SU-DHL-6 (cell line): Measurements from ENCODE around the gene MYO18A.

ENCODE experiments used
- H2AFZ ChIP-seq: fragments of 200-600 bp; sonication (generic); 2 replicates; pipeline ENCODE4 v1.6.1; 2014; ENCODE audit warnings: low read depth, mild to moderate bottlenecking, moderate library complexity, mixed read lengths, antibody characterized with exemption, low read length; ENCODE audit not compliant: severe bottlenecking
- H3F3A ChIP-seq: fragments of 200-600 bp; shearing (Covaris generic); 2 replicates; pipeline ENCODE4 v1.6.0; 2016; ENCODE audit warnings: antibody characterized with exemption, mild to moderate bottlenecking; ENCODE audit not compliant: insufficient read depth
- H3K27ac ChIP-seq: fragments of 200-600 bp; sonication (generic); 2 replicates; pipeline ENCODE4 v1.5.1; 2016; ENCODE audit warnings: low read depth, mild to moderate bottlenecking, low read length, moderate library complexity, mixed read lengths
- H3K27me3 ChIP-seq: fragments of 200-600 bp; sonication (generic), shearing (Covaris generic); 2 replicates; pipeline ENCODE4 v1.6.0; 2014; ENCODE audit warnings: mild to moderate bottlenecking, low read length
- H3K36me3 ChIP-seq: fragments of 200-600 bp; sonication (generic); 2 replicates; pipeline ENCODE4 v1.6.1; 2014; ENCODE audit warnings: mild to moderate bottlenecking, low read length, mixed read lengths
- H3K4me2 ChIP-seq: fragments of 300-600, 200-600 bp; shearing (Covaris generic), sonication (generic); 2 replicates; pipeline ENCODE4 v1.6.0; 2014; ENCODE audit warnings: low read length, low read depth, mild to moderate bottlenecking; ENCODE audit not compliant: poor library complexity, severe bottlenecking
- H3K4me3 ChIP-seq: fragments of 200-600 bp; sonication (generic); 2 replicates; pipeline ENCODE4 v1.5.1; 2014; ENCODE audit warnings: antibody characterized with exemption, low read length, mild to moderate bottlenecking, mixed read lengths; ENCODE audit not compliant: insufficient read depth, poor library complexity, severe bottlenecking
- H3K79me2 ChIP-seq: fragments of 200-600 bp; sonication (generic); 2 replicates; pipeline ENCODE4 v1.6.1; 2014; ENCODE audit warnings: mild to moderate bottlenecking, low read length, moderate library complexity; ENCODE audit not compliant: insufficient read depth
- H3K9ac ChIP-seq: fragments of 200-600 bp; sonication (generic); 2 replicates; pipeline ENCODE4 v1.7.0; 2014; ENCODE audit warnings: mild to moderate bottlenecking, low read length
- H3K9me2 ChIP-seq: fragments of 200-600 bp; sonication (generic); replicated peaks from 2 replicates; pipeline ENCODE4 v1.6.1; 2014; ENCODE audit warnings: low read length; ENCODE audit not compliant: insufficient read depth
- H3K9me3 ChIP-seq: fragments of 200-600 bp; sonication (generic); 2 replicates; pipeline ENCODE4 v1.6.1; 2014; ENCODE audit warnings: low read length, mixed read lengths; ENCODE audit not compliant: insufficient read depth
- H4K20me1 ChIP-seq: fragments of 200-600 bp; sonication (generic); 2 replicates; pipeline ENCODE4 v1.6.1; 2014; ENCODE audit warnings: low read depth, mild to moderate bottlenecking, antibody characterized with exemption, low read length, moderate library complexity, mixed read lengths
- EZH2phosphoT487 ChIP-seq: fragments of 200-600 bp; sonication (generic), shearing (Covaris generic); conservative IDR thresholded peaks from 2 replicates; pipeline ENCODE4 v1.6.1; 2018; ENCODE audit warnings: mild to moderate bottlenecking, antibody characterized with exemption, low read length, moderate library complexity, mixed read lengths
- TF ChIP-seq, protein P1 (sequence below): fragments of 200-600 bp; sonication (generic); IDR thresholded peaks from one replicate; pipeline ENCODE4 v1.5.1; 2017; ENCODE audit warnings: antibody characterized with exemption, mild to moderate bottlenecking, low read length, moderate library complexity; ENCODE audit not compliant: insufficient read depth, poor library complexity, severe bottlenecking

The MYO18A gene

DNA sequence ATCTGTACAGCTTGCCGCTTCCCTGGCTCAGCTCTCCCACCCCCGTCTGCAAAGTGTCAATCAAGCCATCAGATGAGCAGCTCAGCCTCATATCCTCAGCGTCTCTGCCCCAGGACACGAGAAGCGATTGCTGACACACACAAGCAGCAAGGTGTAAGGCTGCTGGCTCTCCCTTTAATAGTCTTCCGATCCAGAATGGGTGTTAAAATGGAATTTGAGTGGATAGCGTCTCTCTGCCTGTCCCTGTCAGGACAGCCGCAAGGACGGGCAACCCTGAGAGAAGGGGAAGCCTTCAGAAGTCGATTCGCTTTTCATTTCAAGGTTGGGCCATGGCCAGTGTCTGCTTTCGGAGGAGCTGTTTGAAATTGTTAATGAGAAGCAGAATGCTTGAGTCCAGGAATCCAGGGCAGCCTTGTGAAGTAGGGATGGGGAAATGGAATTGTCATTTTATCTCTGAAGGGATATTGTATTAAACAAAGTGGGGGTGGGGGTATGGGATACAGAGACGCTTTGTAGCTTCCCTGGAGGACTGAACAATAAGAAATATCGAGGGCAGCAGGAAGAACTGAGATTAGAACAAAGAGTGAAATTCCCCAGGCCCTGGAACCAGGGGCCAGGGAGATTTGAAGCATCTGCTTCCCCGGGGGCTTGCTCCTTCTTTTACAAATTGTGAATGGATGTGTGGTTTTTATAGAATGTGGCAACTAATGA lies 142.0 kb downstream of the MYO18A start:
- H3K9ac ChIP-seq = no peak overlapping the region
- H3K79me2 ChIP-seq = no peaks in the 10 kb centered on the region
- no peak overlapping the region for H2AFZ ChIP-seq
- H3K27ac ChIP-seq = no peak overlapping the region
- H3K36me3 ChIP-seq = no peaks in the 10 kb centered on the region
- H3K9me2 ChIP-seq = no peaks in the 10 kb centered on the region
- H3K9me3 ChIP-seq = peaks cover 7% of the 10 kb centered on the region; the same call in 1 of the 2 replicates
- no peak overlapping the region for H3K4me2 ChIP-seq
- H3F3A ChIP-seq = no peaks in the 10 kb centered on the region
- no peak overlapping the region for H3K4me3 ChIP-seq
- H4K20me1 ChIP-seq = no peaks in the 10 kb centered on the region
- no peak for TF ChIP-seq EZH2phosphoT487
- TF ChIP-seq, protein P1, sequence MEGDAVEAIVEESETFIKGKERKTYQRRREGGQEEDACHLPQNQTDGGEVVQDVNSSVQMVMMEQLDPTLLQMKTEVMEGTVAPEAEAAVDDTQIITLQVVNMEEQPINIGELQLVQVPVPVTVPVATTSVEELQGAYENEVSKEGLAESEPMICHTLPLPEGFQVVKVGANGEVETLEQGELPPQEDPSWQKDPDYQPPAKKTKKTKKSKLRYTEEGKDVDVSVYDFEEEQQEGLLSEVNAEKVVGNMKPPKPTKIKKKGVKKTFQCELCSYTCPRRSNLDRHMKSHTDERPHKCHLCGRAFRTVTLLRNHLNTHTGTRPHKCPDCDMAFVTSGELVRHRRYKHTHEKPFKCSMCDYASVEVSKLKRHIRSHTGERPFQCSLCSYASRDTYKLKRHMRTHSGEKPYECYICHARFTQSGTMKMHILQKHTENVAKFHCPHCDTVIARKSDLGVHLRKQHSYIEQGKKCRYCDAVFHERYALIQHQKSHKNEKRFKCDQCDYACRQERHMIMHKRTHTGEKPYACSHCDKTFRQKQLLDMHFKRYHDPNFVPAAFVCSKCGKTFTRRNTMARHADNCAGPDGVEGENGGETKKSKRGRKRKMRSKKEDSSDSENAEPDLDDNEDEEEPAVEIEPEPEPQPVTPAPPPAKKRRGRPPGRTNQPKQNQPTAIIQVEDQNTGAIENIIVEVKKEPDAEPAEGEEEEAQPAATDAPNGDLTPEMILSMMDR = no peak
- no peaks in the 10 kb centered on the region for H3K27me3 ChIP-seq

DNA sequence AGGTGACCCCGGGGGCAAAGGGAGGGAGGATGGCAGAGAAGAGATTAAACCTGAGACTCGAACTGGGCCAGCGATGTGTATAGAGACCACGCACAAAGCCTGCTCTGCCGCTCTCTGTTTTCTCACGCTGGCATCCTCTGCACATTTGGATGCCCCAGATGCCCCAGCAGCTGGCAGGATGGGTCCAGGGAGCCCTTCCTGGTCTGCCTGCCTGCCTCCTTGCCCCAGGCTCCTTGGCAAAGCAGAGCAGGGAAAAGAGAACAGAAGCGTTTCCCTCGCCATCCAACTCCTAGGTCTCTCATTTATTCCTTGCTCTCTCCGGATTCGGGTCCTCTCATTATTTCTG lies 142.5 kb downstream of the MYO18A start:
- Histone ChIP-seq H3K36me3 (no peaks in the 10 kb centered on the region), H3K27me3 (no peaks in the 10 kb centered on the region), H3K4me2 (no peak overlapping the region), H3K9me2 (no peaks in the 10 kb centered on the region), H3K27ac (no peak overlapping the region), H3K9ac (no peak overlapping the region), H2AFZ (no peak overlapping the region), H3K79me2 (no peaks in the 10 kb centered on the region), H3F3A (no peaks in the 10 kb centered on the region), H3K4me3 (no peak overlapping the region), H3K9me3 (peaks cover 7% of the 10 kb centered on the region; the same call in 1 of the 2 replicates), H4K20me1 (no peaks in the 10 kb centered on the region)
- TF ChIP-seq, protein P1 = no peak
- no peak for TF ChIP-seq EZH2phosphoT487

DNA sequence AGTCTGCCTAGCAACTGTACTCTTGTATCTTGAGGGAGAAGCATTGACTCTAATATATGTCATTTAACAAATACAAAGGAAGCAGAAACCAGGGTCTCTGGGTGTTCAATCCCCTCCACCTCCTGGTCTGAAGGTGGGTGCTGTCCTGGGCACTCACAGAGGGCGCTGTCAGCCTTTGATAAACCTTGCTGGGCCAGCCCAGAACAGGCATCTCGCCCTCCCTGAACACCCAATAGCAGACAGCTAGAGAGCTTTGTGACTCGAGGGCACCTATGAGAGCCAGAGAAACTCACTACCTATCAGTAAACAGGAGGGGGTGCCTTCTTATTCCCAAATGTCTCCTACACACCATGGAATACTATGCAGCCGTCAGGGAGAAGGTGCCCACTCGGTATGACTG lies 143.6 kb downstream of the MYO18A start:
- no peak overlapping the region for H3K9ac ChIP-seq
- H3K4me2 ChIP-seq = no peak overlapping the region
- no peaks in the 10 kb centered on the region for H3F3A ChIP-seq
- no peaks in the 10 kb centered on the region for H3K79me2 ChIP-seq
- H3K4me3 ChIP-seq = no peak overlapping the region
- no peaks in the 10 kb centered on the region for H3K9me2 ChIP-seq
- no peak overlapping the region for H3K27ac ChIP-seq
- no peak for TF ChIP-seq EZH2phosphoT487
- TF ChIP-seq, protein P1 = no peak
- H4K20me1 ChIP-seq = no peaks in the 10 kb centered on the region
- peaks cover 7% of the 10 kb centered on the region; the same call in 1 of the 2 replicates for H3K9me3 ChIP-seq
- no peaks in the 10 kb centered on the region for H3K27me3 ChIP-seq
- no peaks in the 10 kb centered on the region for H3K36me3 ChIP-seq
- H2AFZ ChIP-seq = no peak overlapping the region
